H9 (cell line): Measurements from ENCODE around the gene CRACR2B. TPM values are rescaled to one million over a fixed set of nuclear protein-coding genes. Genes with fewer than 3 reads are reported as not detected.

Experiments
- DNase-seq: peaks from one replicate; pipeline ENCODE4 v3.0.0-alpha.2; 2017
- H2AFZ ChIP-seq: one replicate; pipeline ENCODE4 v1.6.1; 2013; ENCODE audit warnings: mild to moderate bottlenecking, low read length, control low read depth, moderate library complexity
- H2AK5ac ChIP-seq: 2 replicates; pipeline ENCODE4 v1.6.1; 2013; ENCODE audit warnings: low read length, control low read depth, mixed read lengths; ENCODE audit not compliant: insufficient read length
- H2BK120ac ChIP-seq: one replicate; pipeline ENCODE4 v1.6.1; 2013; ENCODE audit warnings: low read depth, mild to moderate bottlenecking, low read length, control low read depth, inconsistent platforms; ENCODE audit not compliant: poor library complexity, severe bottlenecking
- H2BK12ac ChIP-seq: 2 replicates; pipeline ENCODE4 v1.6.1; 2013; ENCODE audit warnings: low read length, control low read depth, mixed read lengths, low read depth; ENCODE audit not compliant: insufficient read length
- H2BK15ac ChIP-seq: 2 replicates; pipeline ENCODE4 v1.6.1; 2013; ENCODE audit warnings: low read depth, low read length, control low read depth
- H2BK20ac ChIP-seq: one replicate; pipeline ENCODE4 v1.6.1; 2013; ENCODE audit warnings: low read depth, mild to moderate bottlenecking, low read length, control low read depth, inconsistent platforms; ENCODE audit not compliant: poor library complexity, severe bottlenecking
- H2BK5ac ChIP-seq: 2 replicates; pipeline ENCODE4 v1.6.1; 2013; ENCODE audit warnings: low read length, control low read depth, mixed read lengths; ENCODE audit not compliant: insufficient read length
- H3K14ac ChIP-seq: 2 replicates; pipeline ENCODE4 v1.6.1; 2013; ENCODE audit warnings: low read length, control low read depth; ENCODE audit not compliant: insufficient read depth
- H3K18ac ChIP-seq: 2 replicates; pipeline ENCODE4 v1.6.1; 2013; ENCODE audit warnings: low read depth, mild to moderate bottlenecking, mixed read lengths, low read length, control low read depth; ENCODE audit not compliant: insufficient read length
- H3K23ac ChIP-seq: 2 replicates; pipeline ENCODE4 v1.6.1; 2013; ENCODE audit warnings: low read length, control low read depth, mixed read lengths, low read depth; ENCODE audit not compliant: insufficient read length
- H3K23me2 ChIP-seq: 2 replicates; pipeline ENCODE4 v1.6.1; 2013; ENCODE audit warnings: low read depth, mild to moderate bottlenecking, mixed read lengths, low read length, control low read depth; ENCODE audit not compliant: insufficient read length, poor library complexity, severe bottlenecking
- H3K27ac ChIP-seq: 2 replicates; pipeline ENCODE4 v1.5.1; 2013; ENCODE audit warnings: low read length, control low read depth, mixed read lengths, low read depth; ENCODE audit not compliant: insufficient read length
- H3K27me3 ChIP-seq: 2 replicates; pipeline ENCODE4 v1.6.1; 2013; ENCODE audit warnings: low read length, control low read depth, inconsistent platforms; ENCODE audit not compliant: insufficient read depth
- H3K4ac ChIP-seq: 2 replicates; pipeline ENCODE4 v1.6.1; 2013; ENCODE audit warnings: low read depth, mild to moderate bottlenecking, control low read depth, inconsistent platforms, low read length, moderate library complexity
- H3K4me1 ChIP-seq: 2 replicates; pipeline ENCODE4 v1.6.1; 2013; ENCODE audit warnings: low read length, control low read depth, inconsistent platforms; ENCODE audit not compliant: insufficient read depth
- H3K4me2 ChIP-seq: 2 replicates; pipeline ENCODE4 v1.6.1; 2013; ENCODE audit warnings: low read length, control low read depth, mixed read lengths; ENCODE audit not compliant: insufficient read length, insufficient read depth
- H3K56ac ChIP-seq: 2 replicates; pipeline ENCODE4 v1.6.1; 2013; ENCODE audit warnings: low read depth, mild to moderate bottlenecking, mixed read lengths, low read length, control low read depth; ENCODE audit not compliant: insufficient read length
- H3K79me1 ChIP-seq: 2 replicates; pipeline ENCODE4 v1.6.1; 2013; ENCODE audit warnings: low read depth, mild to moderate bottlenecking, moderate library complexity, low read length, control low read depth, inconsistent platforms; ENCODE audit not compliant: insufficient read depth, poor library complexity, severe bottlenecking
- H3K79me2 ChIP-seq: 2 replicates; pipeline ENCODE4 v1.6.1; 2013; ENCODE audit warnings: low read length, control low read depth, inconsistent platforms; ENCODE audit not compliant: insufficient read depth
- H3K9ac ChIP-seq: 2 replicates; pipeline ENCODE4 v1.6.1; 2013; ENCODE audit warnings: low read length, control low read depth, mixed read lengths; ENCODE audit not compliant: insufficient read length; ENCODE audit errors: extremely low read depth
- H3K9me3 ChIP-seq: one replicate; pipeline ENCODE4 v1.6.1; 2013; ENCODE audit warnings: low read depth, low read length, inconsistent platforms; ENCODE audit not compliant: control insufficient read depth
- H3T11ph ChIP-seq: one replicate; pipeline ENCODE4 v1.6.1; 2013; ENCODE audit warnings: mild to moderate bottlenecking, low read length, control low read depth, inconsistent platforms
- H4K20me1 ChIP-seq: one replicate; pipeline ENCODE4 v1.6.1; 2013; ENCODE audit not compliant: control insufficient read depth, insufficient read length, insufficient read depth
- H4K5ac ChIP-seq: 2 replicates; pipeline ENCODE4 v1.6.1; 2013; ENCODE audit warnings: low read depth, mild to moderate bottlenecking, mixed read lengths, low read length, control low read depth; ENCODE audit not compliant: insufficient read length
- H4K8ac ChIP-seq: replicated peaks from 2 replicates; pipeline ENCODE4 v1.6.1; 2013; ENCODE audit warnings: low read length, control low read depth, mixed read lengths, low read depth; ENCODE audit not compliant: insufficient read length
- H4K91ac ChIP-seq: 2 replicates; pipeline ENCODE4 v1.6.1; 2013; ENCODE audit warnings: low read depth, mild to moderate bottlenecking, moderate library complexity, mixed read lengths, low read length, control low read depth; ENCODE audit not compliant: insufficient read length
- H3K27ac Mint-ChIP-seq, 3 experiments: 2 replicates in 2 of 3; 3 replicates in 1 of 3; pipeline ENCODE4 v1.8.0; 2020 to 2021; ENCODE audit warnings: mixed read lengths in 3 of 3, mild to moderate bottlenecking in 1 of 3, moderate library complexity in 1 of 3
- H3K27me3 Mint-ChIP-seq: 2 replicates; pipeline ENCODE4 v1.8.0; 2021; ENCODE audit warnings: low read depth, mild to moderate bottlenecking, moderate library complexity, mixed read lengths
- H3K36me3 Mint-ChIP-seq, 3 experiments: 2 replicates in 2 of 3; 3 replicates in 1 of 3; pipeline ENCODE4 v1.8.0; 2020 to 2021; ENCODE audit warnings: low read depth in 3 of 3, mixed read lengths in 3 of 3; ENCODE audit not compliant: insufficient read depth in 1 of 3
- H3K4me1 Mint-ChIP-seq, 2 experiments: 2 replicates each; pipeline ENCODE4 v1.8.0; 2020; ENCODE audit warnings: mixed read lengths in 2 of 2
- H3K4me3 Mint-ChIP-seq, 2 experiments: 2 replicates in 1 of 2; 3 replicates in 1 of 2; pipeline ENCODE4 v1.8.0; 2020 to 2021; ENCODE audit warnings: mild to moderate bottlenecking in 2 of 2, mixed read lengths in 2 of 2, moderate library complexity in 1 of 2
- H3K9me3 Mint-ChIP-seq, 2 experiments: 2 replicates in 1 of 2; 3 replicates in 1 of 2; pipeline ENCODE4 v1.8.0; 2020; ENCODE audit warnings: mild to moderate bottlenecking in 2 of 2, mixed read lengths in 2 of 2, moderate library complexity in 1 of 2
- WGBS: extraction: QIAGEN DNeasy Blood & Tissue Kit; methylation state at CpG from one replicate; pipeline ENCODE4 v1.1.7; 2013; ENCODE audit warnings: missing lambda C conversion rate, low lambda C conversion rate, mixed read lengths; ENCODE audit not compliant: insufficient read length; ENCODE audit errors: extremely low coverage; 5-methylcytosine and 5-hydroxymethylcytosine counted together
- total RNA-seq: library from RNA; stranded (reverse); gene quantifications from 2 replicates; pipeline ENCODE4 v1.2.1, GENCODE V29; 2021
- TF ChIP-seq, protein P1 (sequence below): fragments of 200-600 bp; sonication (generic); conservative IDR thresholded peaks from 3 replicates; pipeline ENCODE4 v1.8.0; 2021; ENCODE audit warnings: antibody characterized with exemption, mild to moderate bottlenecking

The CRACR2B gene
- total RNA-seq, 1 experiment from 2014 or later: 29.0 TPM

DNA sequence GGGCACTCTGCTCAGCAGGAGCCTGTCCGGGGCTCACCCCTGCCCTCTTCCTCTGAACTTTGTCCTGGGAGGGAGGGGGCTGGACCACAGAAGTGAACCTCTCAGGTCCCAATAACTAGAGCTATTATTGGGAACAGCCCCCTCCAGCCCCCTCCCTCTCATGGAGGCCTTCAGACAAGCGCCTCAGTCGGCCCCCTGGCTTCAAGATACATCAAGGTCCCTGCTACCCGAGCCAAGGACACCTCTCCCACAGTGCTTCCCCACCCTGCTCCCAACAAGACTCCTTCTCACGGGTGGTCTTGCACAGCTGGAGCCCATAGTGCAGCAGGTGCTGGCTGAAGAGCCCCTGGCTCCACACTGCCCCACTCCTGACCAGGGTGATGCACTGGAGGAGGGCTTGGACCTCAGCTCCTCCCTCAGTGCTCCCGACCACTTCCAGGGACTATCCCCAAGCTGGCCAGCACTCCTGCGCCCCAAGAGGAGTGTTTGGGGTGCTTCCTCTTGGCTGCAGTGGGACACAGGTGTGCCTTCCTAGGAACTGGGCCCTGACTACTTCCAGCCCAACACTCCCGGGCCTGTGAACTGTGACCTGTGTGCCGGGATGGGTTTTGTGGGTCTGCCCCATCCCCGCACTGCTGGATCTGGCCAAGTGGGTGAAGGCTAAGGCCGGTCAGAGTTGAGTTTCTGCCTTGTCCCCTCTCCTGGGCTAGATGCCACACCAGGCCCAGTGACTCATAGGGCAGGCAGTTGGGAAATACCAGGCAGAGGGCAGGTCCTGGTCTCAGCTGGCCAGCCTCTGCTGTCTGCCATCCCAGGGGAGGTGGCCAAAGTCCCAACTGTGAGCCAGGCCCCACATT is 6.8 kb upstream of the CRACR2B start:
- no peaks in the 10 kb centered on the region for H3K79me1 ChIP-seq
- no peaks in the 10 kb centered on the region; a peak in 1 of 5 replicates for H3K9me3 Mint-ChIP-seq
- no peak overlapping the region for H2BK12ac ChIP-seq
- H2BK15ac ChIP-seq: no peak overlapping the region
- H3K27ac Mint-ChIP-seq: peak overlapping the region in 1 of 3 experiments; percentile 80; a peak in 1 of 7 replicates
- H3K23ac ChIP-seq: no peak overlapping the region
- peak overlapping the region; percentile 76 to 87 for H3K4me3 Mint-ChIP-seq
- peak overlapping the region; percentile 46 for H3K4me2 ChIP-seq
- no peaks in the 10 kb centered on the region for H4K20me1 ChIP-seq
- no peak overlapping the region for H4K8ac ChIP-seq
- H3T11ph ChIP-seq: no peak overlapping the region
- H2BK5ac ChIP-seq: no peak overlapping the region
- H2BK20ac ChIP-seq: no peak overlapping the region
- H3K36me3 Mint-ChIP-seq: peaks cover 2 to 26% (median 13%) of the 10 kb centered on the region in 3 experiments; a peak in 6 of 7 replicates
- no peak overlapping the region for H4K91ac ChIP-seq
- no peaks in the 10 kb centered on the region for H3K27me3 ChIP-seq
- H2BK120ac ChIP-seq: no peak overlapping the region
- H4K5ac ChIP-seq: no peak overlapping the region
- no peak for DNase-seq
- H3K4ac ChIP-seq: no peak overlapping the region
- peaks cover 5% of the 10 kb centered on the region for H3K23me2 ChIP-seq
- no peak overlapping the region for H3K14ac ChIP-seq
- no peak overlapping the region for H3K56ac ChIP-seq
- H2AK5ac ChIP-seq: no peak overlapping the region
- no peak overlapping the region for H2AFZ ChIP-seq
- no peak overlapping the region for H3K18ac ChIP-seq
- H3K9ac ChIP-seq: no peak overlapping the region
- H3K9me3 ChIP-seq: no peaks in the 10 kb centered on the region
- WGBS: no CpG with 5 or more reads among the region's 11 CpGs
- H3K4me1 ChIP-seq: no peaks in the 10 kb centered on the region
- no peaks in the 10 kb centered on the region for H3K79me2 ChIP-seq
- H3K27ac ChIP-seq: no peak overlapping the region
- H3K27me3 Mint-ChIP-seq: peaks cover 4% of the 10 kb centered on the region
- H3K4me1 Mint-ChIP-seq: peaks cover 11 to 28% of the 10 kb centered on the region in 2 experiments
- TF ChIP-seq, protein P1, sequence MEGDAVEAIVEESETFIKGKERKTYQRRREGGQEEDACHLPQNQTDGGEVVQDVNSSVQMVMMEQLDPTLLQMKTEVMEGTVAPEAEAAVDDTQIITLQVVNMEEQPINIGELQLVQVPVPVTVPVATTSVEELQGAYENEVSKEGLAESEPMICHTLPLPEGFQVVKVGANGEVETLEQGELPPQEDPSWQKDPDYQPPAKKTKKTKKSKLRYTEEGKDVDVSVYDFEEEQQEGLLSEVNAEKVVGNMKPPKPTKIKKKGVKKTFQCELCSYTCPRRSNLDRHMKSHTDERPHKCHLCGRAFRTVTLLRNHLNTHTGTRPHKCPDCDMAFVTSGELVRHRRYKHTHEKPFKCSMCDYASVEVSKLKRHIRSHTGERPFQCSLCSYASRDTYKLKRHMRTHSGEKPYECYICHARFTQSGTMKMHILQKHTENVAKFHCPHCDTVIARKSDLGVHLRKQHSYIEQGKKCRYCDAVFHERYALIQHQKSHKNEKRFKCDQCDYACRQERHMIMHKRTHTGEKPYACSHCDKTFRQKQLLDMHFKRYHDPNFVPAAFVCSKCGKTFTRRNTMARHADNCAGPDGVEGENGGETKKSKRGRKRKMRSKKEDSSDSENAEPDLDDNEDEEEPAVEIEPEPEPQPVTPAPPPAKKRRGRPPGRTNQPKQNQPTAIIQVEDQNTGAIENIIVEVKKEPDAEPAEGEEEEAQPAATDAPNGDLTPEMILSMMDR: no peak
